Stomach (tissue), 9 donors: Measurements from ENCODE around the gene ZDHHC17. TPM values are rescaled to one million over a fixed set of nuclear protein-coding genes. Genes with fewer than 3 reads are reported as not detected.

Experiments
- DNase-seq, 2 donors: peaks; one replicate each; pipeline versions ENCODE4 v3.0.0 to v3.0.0-alpha.2; 2013 to 2019
- H3K27ac ChIP-seq, 5 donors: fragments of 200-600 bp in 4 of 5; sonication (generic) in 4 of 5; one replicate each; pipeline ENCODE4 v1.5.1; 2013 to 2019; ENCODE audit warnings: mild to moderate bottlenecking in 1 of 5, moderate library complexity in 1 of 5
- H3K27me3 ChIP-seq, 3 donors: fragments of 200-600 bp; sonication (generic); one replicate each; pipeline ENCODE4 v1.5.1; 2017 to 2019; ENCODE audit warnings: mixed run types in 1 of 3
- H3K36me3 ChIP-seq, 4 donors: fragments of 200-600 bp; sonication (generic); 1 replicate in 3 of 4; 2 replicates in 1 of 4; pipeline ENCODE4 v1.5.1; 2016 to 2019
- H3K4me1 ChIP-seq, 4 donors: fragments of 200-600 bp; sonication (generic); one replicate each; pipeline ENCODE4 v1.5.1; 2016 to 2019
- H3K4me3 ChIP-seq, 4 donors: fragments of 200-600 bp; sonication (generic) in 3 of 4; one replicate each; pipeline ENCODE4 v1.5.1; 2016 to 2019; ENCODE audit warnings: mild to moderate bottlenecking in 1 of 4
- H3K9me3 ChIP-seq, 4 donors: fragments of 200-600 bp; sonication (generic); one replicate each; pipeline ENCODE4 v1.5.1; 2016 to 2019
- EP300 ChIP-seq: sonication (generic); formaldehyde crosslinking; IDR thresholded peaks from one replicate; pipeline ENCODE4 v1.6.1; 2017; ENCODE audit warnings: antibody characterized with exemption
- POLR2A ChIP-seq, 4 donors: fragments of 450-650 bp; IDR thresholded peaks; one replicate each; pipeline ENCODE4 v1.6.1; 2016; ENCODE audit warnings: antibody characterized with exemption in 4 of 4, control low read depth in 2 of 4, mild to moderate bottlenecking in 1 of 4, moderate library complexity in 1 of 4
- POLR2AphosphoS5 ChIP-seq, 3 donors: sonication (generic); formaldehyde crosslinking; IDR thresholded peaks; one replicate each; pipeline ENCODE4 v1.6.1; 2016; ENCODE audit warnings: antibody characterized with exemption in 3 of 3
- WGBS, 5 donors: extraction: QIAGEN DNeasy Blood & Tissue Kit in 3 of 5; methylation state at CpG; one replicate each; pipeline versions ENCODE4 v1.1.5 to v1.1.7; 2013 to 2018; 5-methylcytosine and 5-hydroxymethylcytosine counted together
- intact Hi-C: fragments of 100-400 bp; cut with DNase I; formaldehyde crosslinking; loops from one replicate; pipeline ENCODE4 v1.15.1; 2023; ENCODE audit warnings: low total_unique reads
- polyA plus RNA-seq, 3 donors: library from polyadenylated mRNA; stranded (reverse); fragments of 200-250 nt; gene quantifications; one replicate each; pipeline ENCODE4 v1.2.3, GENCODE V29; 2013
- total RNA-seq, 5 donors: library from RNA; depleted of rRNA; stranded (reverse); fragments of >200 nt; gene quantifications; one replicate each; pipeline versions ENCODE4 v1.1.0 to v1.2.3, GENCODE V29; 2014 to 2016
- TF ChIP-seq, protein P1 (sequence below), 7 experiments: fragments of 450-650 bp in 4 of 7; fragments of 200-600 bp in 3 of 7; sonication (generic) in 3 of 7; IDR thresholded peaks; one replicate each; pipeline ENCODE4 v1.5.1; 2016 to 2019; ENCODE audit warnings: antibody characterized with exemption in 7 of 7, control low read depth in 2 of 7, mild to moderate bottlenecking in 1 of 7
- donor health status: healthy with polysubstance abuse.
- donor health status: Bipolar disorder and iron deficiency.
- donor health status: healthy.

The ZDHHC17 gene
- total and polyA plus RNA-seq, 8 donors, result 2.3 to 134 (median 13.2) TPM

DNA sequence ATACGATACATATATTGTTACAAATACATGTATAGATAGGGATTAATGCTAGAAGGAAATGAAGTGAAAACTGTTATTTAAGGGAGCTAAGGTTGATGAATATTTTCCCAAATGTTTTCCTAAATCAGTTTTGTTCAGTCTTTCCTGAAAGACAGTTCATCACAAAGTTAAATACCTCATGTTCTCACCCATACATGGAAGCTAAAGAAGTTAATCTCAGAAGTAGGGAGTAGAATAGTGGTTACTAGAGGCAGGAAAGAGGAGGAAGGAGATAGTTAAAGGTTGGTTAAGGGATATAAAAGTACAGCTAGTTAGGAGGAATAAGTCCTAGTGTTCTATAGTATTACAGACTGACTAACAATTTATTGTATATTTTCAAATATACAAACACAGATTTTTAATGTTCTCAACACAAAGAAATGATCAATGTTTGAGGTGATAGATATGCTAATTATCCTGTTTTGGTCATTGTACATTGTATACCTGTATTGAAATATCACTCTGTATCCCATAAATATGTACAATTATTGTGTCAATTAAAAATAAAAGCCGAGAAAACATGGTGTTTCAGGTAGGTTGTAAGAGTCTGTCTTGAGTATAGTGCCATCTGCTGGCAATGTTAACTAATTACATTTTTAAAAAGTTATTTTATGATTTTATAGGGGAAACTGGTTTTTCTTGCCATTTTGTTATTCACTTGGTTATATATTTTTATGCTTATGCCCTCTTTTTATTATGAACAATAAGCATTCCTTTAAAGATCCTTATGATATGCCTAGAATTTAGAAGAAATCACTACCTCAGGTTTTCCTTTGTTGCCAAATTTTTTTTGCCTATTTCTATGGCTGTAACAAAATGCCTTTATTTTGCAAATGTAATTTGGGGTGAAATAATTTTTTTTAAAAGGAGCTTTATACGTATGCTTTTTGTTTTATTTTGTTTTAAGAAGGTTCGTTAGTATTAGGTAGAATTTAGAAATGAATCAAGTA is 26.9 kb downstream of the ZDHHC17 start:
- Histone ChIP-seq H3K9me3 (no peaks in the 10 kb centered on the region), H3K27ac (no peak overlapping the region), H3K27me3 (no peaks in the 10 kb centered on the region), H3K36me3 (no peaks in the 10 kb centered on the region), H3K4me1 (peaks cover 13 to 53% (median 36%) of the 10 kb centered on the region in 4 donors), H3K4me3 (no peak overlapping the region)
- TF ChIP-seq, protein P1, sequence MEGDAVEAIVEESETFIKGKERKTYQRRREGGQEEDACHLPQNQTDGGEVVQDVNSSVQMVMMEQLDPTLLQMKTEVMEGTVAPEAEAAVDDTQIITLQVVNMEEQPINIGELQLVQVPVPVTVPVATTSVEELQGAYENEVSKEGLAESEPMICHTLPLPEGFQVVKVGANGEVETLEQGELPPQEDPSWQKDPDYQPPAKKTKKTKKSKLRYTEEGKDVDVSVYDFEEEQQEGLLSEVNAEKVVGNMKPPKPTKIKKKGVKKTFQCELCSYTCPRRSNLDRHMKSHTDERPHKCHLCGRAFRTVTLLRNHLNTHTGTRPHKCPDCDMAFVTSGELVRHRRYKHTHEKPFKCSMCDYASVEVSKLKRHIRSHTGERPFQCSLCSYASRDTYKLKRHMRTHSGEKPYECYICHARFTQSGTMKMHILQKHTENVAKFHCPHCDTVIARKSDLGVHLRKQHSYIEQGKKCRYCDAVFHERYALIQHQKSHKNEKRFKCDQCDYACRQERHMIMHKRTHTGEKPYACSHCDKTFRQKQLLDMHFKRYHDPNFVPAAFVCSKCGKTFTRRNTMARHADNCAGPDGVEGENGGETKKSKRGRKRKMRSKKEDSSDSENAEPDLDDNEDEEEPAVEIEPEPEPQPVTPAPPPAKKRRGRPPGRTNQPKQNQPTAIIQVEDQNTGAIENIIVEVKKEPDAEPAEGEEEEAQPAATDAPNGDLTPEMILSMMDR (IDR thresholded peaks at IDR 0.05), result peak in 4 of 7 experiments; percentile 23 to 69 (median 51)
- TF ChIP-seq POLR2AphosphoS5 (IDR thresholded peaks at IDR 0.05), result no peak
- no peak for TF ChIP-seq EP300
- DNase-seq, result peak in 1 of 2 donors; percentile 44
- intact Hi-C loops, result no loop called here
- 46 to 51% (median 47%) methylated on average over 4 of the region's 4 CpGs for WGBS, 5 donors

DNA sequence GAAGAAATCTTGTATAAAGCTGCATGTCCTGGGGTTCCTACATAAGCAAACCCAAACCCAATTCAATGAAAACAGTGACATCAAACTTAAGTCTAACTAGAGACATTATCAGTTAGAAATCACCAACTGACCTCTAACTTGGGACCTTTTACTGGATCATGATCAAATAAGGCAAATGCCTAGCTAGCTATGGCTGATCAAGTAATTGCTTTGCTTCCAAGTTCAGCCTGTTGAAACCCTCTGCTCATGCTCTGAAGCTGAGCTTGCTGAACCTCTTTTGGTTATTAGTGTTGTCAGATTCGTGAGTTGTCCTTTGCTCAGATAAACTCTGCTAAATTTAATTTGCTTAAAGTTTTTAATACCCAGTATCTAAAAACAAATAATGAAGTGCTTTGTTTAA is 28.9 kb downstream of the ZDHHC17 start:
- H3K9me3 ChIP-seq, result no peaks in the 10 kb centered on the region
- peaks cover 0 to 2% (median 0%) of the 10 kb centered on the region in 4 donors for H3K36me3 ChIP-seq
- 6 to 33% (median 20%) methylated on average over 1 of the region's 1 CpG for WGBS, 5 donors
- H3K27ac ChIP-seq, result peak overlapping the region in 1 of 5 donors; percentile 43
- intact Hi-C loops, result no loop called here
- no peak for DNase-seq
- no peaks in the 10 kb centered on the region for H3K27me3 ChIP-seq
- no peak for TF ChIP-seq EP300
- TF ChIP-seq, protein P1 (IDR thresholded peaks at IDR 0.05), result no peak
- TF ChIP-seq POLR2AphosphoS5 (IDR thresholded peaks at IDR 0.05), result no peak
- no peak overlapping the region for H3K4me3 ChIP-seq
- H3K4me1 ChIP-seq, result peaks cover 13 to 53% (median 34%) of the 10 kb centered on the region in 4 donors

DNA sequence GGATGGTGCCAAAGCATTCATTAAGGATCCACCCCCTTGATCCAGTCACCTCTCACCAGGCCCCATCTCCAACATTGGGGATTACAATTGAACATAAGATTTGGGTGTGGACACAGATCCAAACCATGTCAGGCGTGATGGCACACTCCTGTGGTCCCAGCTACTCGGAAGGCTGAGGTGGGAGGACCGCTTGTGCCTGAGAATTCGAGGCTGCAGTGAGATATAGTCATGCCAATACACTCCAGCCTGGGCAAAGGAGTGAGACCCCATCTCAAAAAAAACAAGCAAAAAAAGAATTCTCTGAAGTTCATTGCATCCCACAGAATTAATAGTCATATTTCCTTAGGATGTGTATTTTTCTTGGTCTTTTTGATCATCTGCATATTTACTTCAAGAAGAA is 34.9 kb downstream of the ZDHHC17 start:
- H3K27ac ChIP-seq, result no peak overlapping the region
- TF ChIP-seq POLR2A (IDR thresholded peaks at IDR 0.05) (no peak), POLR2AphosphoS5 (IDR thresholded peaks at IDR 0.05) (no peak), EP300 (no peak)
- TF ChIP-seq, protein P1 (IDR thresholded peaks at IDR 0.05), result no peak
- no peaks in the 10 kb centered on the region for H3K27me3 ChIP-seq
- H3K4me1 ChIP-seq, result peaks cover 0 to 9% (median 3%) of the 10 kb centered on the region in 4 donors
- H3K36me3 ChIP-seq, result peaks cover 10 to 22% (median 11%) of the 10 kb centered on the region in 4 donors
- peaks cover 0 to 14% (median 6%) of the 10 kb centered on the region in 4 donors for H3K9me3 ChIP-seq
- DNase-seq, result no peak
- intact Hi-C loops, result no loop called here
- H3K4me3 ChIP-seq, result no peak overlapping the region
- WGBS, 5 donors, result 97 to 98% (median 98%) methylated on average over 4 of the region's 4 CpGs

DNA sequence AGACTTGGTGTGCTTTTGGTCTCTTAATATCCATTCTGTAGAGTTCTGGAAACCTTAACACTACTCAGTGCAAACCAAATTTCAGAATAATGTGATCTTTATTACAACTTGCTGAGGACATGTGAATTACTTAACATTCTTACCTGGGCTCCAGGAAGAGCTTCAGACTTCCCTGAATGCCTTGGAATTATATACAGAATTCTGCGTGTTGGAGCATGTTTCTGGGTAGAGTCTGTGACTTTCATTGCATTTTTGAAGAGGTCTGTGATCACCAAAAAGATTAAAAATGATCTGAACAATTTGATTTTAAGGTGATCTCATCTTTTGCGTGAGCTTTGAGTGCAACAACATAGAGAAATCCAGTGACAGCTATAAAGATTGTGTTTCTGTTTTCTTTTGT is 35.4 kb downstream of the ZDHHC17 start:
- peaks cover 10 to 22% (median 11%) of the 10 kb centered on the region in 4 donors for H3K36me3 ChIP-seq
- H3K27ac ChIP-seq, result no peak overlapping the region
- no peak for DNase-seq
- no peak overlapping the region for H3K4me3 ChIP-seq
- no peak for TF ChIP-seq POLR2A (IDR thresholded peaks at IDR 0.05)
- TF ChIP-seq, protein P1 (IDR thresholded peaks at IDR 0.05), result no peak
- no peak for TF ChIP-seq EP300
- TF ChIP-seq POLR2AphosphoS5 (IDR thresholded peaks at IDR 0.05), result no peak
- H3K27me3 ChIP-seq, result no peaks in the 10 kb centered on the region
- WGBS, 5 donors, result 63 to 74% (median 70%) methylated on average over 2 of the region's 2 CpGs
- intact Hi-C loops, result no loop called here
- H3K4me1 ChIP-seq, result peaks cover 0 to 10% (median 5%) of the 10 kb centered on the region in 4 donors
- peaks cover 0 to 14% (median 6%) of the 10 kb centered on the region in 4 donors for H3K9me3 ChIP-seq
